Endometrium (tissue), 2 donors: ENCODE results near the gene C3AR1.
"Not testable (repeated sequence)": the region's sequence is repeated elsewhere in the genome, so short reads cannot be mapped to it uniquely, and the experiment has no call there.

Experiments
- FAIRE-seq: peaks from 2 replicates; lab custom pipeline; 2012; peaks lifted over from hg19 to GRCh38; lab: Jason Lieb, UNC
- donor health status: control.
- donor health status: control.

C3AR1 gene

GRCh38 chr12:8065991-8066594 is at the start of gene C3AR1:
Gene C3AR1, minus strand, starts transcription at chr12:8066359. Its CDS starts 6,174 bp downstream, at chr12:8060185.
- no peak for FAIRE-seq

GRCh38 chr12:8113117-8113516 is 47.0 kb upstream of the C3AR1 start:
- FAIRE-seq, result not testable (repeated sequence)

GRCh38 chr12:8108808-8109398 is 42.7 kb upstream of the C3AR1 start:
- FAIRE-seq, result peak; percentile 95

- no peak for FAIRE-seq
Observed at GRCh38 chr12:8099235-8099634, 33.1 kb upstream of the C3AR1 start.

DNA sequence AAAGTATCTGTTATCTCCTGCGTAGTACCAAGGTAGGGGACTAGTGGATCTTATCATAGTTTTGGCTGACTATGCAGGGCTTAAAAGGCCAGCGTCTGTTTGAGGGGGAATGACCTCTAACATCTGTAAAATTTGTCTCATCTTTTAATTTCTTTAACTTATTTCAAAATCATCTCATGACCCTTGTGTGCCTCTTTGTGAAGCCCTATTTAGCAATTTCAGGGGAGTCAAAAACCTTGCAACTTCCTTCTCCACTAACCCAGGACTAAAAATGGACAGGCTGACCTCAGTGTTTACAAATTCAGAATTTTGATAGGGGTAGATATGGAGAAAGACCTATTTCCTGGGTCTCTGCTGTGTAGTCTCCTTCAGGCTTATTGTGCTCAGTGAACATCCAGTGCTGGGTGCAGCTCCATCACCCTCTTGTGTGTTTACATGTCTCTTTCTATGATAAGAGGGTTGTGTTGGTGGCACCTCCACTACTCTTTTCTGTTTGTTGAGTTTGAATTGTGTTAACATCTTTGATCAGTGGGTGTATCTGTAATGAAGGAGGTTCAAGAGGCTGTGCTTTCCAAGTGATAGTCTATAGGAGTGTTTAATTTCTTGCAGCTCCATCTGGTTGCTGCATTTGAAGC is 30.2 kb upstream of the C3AR1 start:
- FAIRE-seq, result no peak

DNA sequence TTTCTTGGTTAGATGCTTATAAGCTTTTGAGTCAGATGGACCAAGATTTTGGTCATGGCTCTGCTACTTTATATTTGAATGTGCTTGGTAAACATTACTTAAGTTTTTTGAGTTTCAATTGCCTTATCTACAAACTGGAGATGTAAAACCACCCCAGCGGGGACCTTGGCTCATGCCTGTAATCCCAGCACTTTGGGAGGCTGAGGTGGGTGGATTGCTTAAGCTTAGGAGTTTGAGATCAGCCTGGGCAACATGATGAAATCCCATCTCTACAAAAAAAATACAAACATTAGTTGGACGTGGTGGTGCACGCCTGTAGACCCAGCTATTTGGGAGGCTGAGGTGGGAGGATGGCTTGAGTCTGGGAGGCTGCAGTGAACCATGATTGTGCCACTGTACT is 27.1 kb upstream of the C3AR1 start:
- FAIRE-seq, result no peak

GRCh38 chr12:8089716-8090115 is 23.6 kb upstream of the C3AR1 start:
- no peak for FAIRE-seq

- not testable (repeated sequence) for FAIRE-seq
Observed at GRCh38 chr12:8089277-8089676, 23.1 kb upstream of the C3AR1 start.

- no peak for FAIRE-seq
Observed at GRCh38 chr12:8088574-8088973, 22.4 kb upstream of the C3AR1 start.

DNA sequence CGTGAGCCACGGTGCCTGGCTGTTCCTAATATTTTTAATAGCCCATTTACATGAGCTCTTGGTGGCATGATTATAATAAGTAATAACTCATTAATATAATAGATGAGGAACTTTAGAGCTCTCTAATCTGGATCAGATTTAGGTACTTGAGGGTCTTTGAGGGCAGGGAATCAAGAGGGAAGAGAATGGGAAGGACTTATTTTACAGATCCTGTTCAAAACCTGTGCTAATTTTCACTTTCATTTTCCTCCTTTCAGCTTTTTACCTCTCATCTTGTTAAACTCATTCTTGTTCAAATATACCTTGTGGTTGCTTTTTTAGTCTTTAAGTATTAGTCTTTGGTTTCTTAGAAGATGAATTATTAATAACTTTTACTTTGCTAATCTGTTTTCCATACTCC is 21.5 kb upstream of the C3AR1 start:
- no peak for FAIRE-seq

- FAIRE-seq, result not testable (repeated sequence)
Observed at GRCh38 chr12:8084351-8084750, 18.2 kb upstream of the C3AR1 start.

- no peak for FAIRE-seq
Observed at GRCh38 chr12:8082808-8083100, 16.6 kb upstream of the C3AR1 start.

DNA sequence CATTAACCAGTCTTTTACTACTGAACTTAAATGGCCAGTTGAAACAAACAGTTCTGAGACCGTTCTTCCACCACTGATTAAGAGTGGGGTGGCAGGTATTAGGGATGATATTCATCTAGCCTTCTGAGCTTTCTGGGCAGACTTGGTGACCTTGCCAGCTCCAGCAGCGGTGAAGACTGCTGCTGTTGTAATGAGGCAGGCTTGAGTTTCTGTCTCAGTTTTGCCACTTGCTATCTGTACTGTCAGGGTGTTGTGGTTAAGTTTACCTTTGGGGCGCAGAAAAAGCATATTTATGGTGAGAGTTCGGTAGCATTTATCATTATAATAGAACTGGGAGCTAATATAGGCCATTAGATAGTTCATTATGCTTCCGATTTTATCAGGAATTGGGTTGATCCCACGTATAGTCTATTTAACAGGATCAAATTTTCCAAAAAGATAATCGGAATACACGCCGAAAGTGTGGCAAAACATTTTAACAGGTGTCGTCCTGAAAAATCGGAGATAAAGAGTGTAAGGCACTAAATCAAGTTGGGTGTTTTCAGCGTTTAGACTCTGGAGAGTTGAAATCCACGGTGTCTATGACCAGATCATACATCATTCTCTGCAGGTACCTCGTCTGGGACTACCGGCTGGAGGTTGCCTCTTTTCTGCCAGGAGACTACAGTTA is 15.2 kb upstream of the C3AR1 start:
- no peak for FAIRE-seq

DNA sequence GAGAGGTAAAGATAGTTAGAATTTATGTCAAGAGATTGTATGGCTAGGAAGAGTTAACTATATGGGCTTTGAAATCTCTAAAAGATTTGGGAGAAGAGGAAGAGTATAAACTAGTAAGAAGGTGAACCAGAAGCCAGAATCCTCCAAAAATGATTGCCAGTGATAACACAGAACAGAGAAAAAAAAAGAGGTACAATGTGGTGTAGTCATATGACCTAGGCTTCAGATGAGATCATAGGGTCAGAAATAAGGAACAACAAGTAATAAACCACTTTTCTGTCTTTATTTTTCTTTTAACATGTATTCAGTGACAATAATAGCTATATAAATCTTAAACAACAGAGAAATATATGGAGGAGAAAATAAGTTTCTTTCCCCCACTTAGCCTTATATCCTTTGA is 14.0 kb upstream of the C3AR1 start:
- no peak for FAIRE-seq

DNA sequence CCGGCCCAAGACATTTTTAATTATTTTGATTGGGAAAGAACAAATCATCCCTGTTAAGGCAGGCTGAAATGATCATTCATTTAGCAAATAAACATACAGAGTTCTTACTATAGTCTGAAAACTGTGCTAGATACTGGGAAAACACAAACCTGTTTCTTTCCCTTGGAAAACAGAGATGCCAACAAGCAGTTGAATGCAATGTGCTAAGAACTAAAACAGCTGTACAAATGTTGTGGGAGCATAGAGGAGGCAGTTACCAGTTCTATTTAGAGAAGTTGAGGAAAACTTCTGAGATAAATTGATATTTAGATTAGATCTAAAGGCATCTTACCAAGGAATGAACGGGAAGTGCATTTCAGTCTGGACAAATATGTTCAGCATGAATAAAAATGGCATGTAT is 12.8 kb upstream of the C3AR1 start:
- FAIRE-seq, result no peak

DNA sequence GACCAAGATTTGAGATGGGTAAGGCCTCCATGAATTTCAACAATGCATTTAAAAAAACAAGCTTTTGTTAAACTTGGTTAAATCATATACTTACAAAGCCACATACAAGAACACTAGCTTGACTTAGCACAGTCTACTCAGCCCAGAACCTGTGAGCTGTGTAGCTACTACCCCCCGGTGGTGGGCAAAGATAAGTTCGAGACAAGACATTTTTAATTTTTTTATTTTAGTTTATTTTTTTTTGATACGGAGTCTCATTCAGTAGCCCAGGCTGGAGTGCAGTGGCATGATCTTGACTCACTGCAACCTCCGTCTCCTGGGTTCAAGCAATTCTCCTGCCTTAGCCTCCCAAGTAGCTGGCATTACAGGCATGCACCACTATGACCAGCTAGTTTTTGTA is 12.2 kb upstream of the C3AR1 start:
- no peak for FAIRE-seq

- FAIRE-seq, result no peak
Observed at GRCh38 chr12:8077207-8077606, 11.0 kb upstream of the C3AR1 start.

DNA sequence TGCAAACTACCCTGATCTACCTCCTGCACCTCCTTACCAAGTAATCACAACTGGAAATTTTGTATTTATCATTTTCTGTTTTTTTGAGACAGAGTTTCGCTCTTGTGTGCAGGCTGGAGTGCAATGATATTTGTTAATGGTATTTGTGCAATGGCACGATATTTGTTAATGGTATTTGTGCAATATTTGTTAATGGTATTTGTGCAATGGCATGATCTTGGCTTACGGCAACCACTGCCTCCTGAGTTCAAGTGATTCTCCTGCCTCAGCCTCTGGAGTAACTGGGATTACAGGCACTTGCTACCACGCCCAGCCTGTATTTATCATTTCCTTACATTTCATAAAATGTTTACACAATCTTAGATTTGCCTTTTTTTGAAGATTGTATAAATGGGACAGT is 10.2 kb upstream of the C3AR1 start:
- no peak for FAIRE-seq

DNA sequence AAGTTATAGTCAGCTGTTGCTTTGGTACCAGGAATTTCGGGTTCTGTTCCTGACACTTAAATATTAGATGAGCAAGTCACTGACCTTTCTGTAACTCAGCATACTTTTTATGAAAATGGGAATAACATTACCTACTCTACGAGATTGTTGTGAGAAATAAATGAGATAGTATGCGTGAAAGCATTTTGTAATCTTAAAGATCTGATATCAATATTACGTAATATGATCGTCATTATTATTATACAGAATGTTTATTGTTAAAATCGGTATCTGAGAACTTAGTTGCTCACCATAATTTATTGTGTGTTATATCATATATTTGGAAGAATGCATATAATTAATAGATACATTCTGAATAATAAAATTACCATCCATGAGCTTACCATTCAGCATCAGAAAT is 9.8 kb upstream of the C3AR1 start:
- FAIRE-seq, result no peak

DNA sequence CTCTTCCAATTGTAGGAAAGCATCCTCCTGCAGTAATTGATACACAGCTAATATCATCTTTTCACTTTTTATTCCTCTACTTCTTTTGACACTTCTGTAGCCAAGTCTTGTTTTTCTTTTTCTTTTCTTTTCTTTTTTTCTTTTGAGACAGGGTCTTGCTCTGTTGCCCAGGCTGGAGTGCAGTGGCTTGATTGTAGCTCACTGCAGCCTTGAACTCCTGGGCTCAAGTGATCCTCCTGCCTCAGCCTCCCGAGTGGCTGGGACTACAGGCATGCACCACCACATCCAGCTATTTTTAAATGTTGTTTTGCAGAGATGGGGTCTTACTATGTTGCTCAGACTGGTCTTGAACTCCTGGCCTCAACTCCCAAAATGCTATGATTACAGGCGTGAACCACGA is 5.7 kb upstream of the C3AR1 start:
- FAIRE-seq, result not testable (repeated sequence)

- no peak for FAIRE-seq
Observed at GRCh38 chr12:8069582-8069981, 3.4 kb upstream of the C3AR1 start.

DNA sequence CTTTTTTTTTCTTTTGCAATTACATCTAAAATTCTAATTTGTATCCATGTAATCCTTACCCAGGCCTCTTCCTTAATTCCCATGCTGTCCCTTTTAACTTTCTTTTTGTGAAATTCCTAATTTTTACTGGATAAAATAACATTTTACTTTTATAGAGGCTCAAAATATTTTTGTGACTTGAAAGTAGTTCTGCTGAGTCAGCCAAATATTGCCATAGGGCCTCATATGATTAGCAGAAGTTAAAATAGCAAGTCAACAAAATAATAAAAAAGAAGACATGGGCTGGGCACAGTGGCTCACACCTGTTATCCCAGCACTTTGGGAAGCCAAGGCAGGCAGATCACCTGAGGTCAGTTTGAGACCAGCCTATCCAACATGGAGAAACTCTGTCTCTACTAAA is 2.0 kb downstream of the C3AR1 start:
- FAIRE-seq, result no peak

GRCh38 chr12:8058506-8058905 is 7.7 kb downstream of the C3AR1 start:
- no peak for FAIRE-seq

DNA sequence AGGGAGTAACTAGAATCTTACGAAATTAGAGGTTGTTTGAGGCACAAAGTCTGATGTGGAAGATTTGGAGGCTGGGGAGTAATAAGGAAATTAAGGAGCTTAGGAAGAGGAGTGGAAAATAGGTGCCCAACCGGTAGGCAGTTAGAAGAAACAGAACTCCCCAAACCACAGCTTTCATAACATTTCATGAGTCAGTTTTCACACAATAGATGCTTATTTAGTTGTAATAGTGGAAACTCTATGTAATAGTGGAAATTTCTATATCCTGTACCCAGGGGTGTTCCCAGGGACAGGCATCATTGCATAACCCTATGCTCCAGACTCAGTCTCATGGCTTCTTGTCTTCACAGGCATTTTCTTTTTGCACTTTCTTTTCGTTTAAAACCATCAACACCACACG is 8.3 kb downstream of the C3AR1 start:
- no peak for FAIRE-seq
